ENCODE results near the gene VAMP5.

GRCh38 chr2:85593023-85593422 is 8.8 kb downstream of the VAMP5 start:
- TF ChIP-seq, protein P1, sequence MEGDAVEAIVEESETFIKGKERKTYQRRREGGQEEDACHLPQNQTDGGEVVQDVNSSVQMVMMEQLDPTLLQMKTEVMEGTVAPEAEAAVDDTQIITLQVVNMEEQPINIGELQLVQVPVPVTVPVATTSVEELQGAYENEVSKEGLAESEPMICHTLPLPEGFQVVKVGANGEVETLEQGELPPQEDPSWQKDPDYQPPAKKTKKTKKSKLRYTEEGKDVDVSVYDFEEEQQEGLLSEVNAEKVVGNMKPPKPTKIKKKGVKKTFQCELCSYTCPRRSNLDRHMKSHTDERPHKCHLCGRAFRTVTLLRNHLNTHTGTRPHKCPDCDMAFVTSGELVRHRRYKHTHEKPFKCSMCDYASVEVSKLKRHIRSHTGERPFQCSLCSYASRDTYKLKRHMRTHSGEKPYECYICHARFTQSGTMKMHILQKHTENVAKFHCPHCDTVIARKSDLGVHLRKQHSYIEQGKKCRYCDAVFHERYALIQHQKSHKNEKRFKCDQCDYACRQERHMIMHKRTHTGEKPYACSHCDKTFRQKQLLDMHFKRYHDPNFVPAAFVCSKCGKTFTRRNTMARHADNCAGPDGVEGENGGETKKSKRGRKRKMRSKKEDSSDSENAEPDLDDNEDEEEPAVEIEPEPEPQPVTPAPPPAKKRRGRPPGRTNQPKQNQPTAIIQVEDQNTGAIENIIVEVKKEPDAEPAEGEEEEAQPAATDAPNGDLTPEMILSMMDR (IDR thresholded peaks at IDR 0.05; ENCODE audit: low read length): no peak
- TF ChIP-seq EZH2 (optimal IDR thresholded peaks at IDR 0.05; ENCODE audit: low read depth, low read length): no peak
- no peak for TF ChIP-seq EZH2phosphoT487 (IDR thresholded peaks at IDR 0.05; ENCODE audit: low read length)

All from MM.1S (cell line).